ENCODE data around the gene LPP.

Gene LPP

GRCh38 chr3:188853856-188854771, 700.2 kb downstream of the LPP start:
- TF ChIP-seq GATA3 (IDR thresholded peaks at IDR 0.05; ENCODE audit: low read depth, low read length) (no peak), GATA2 (IDR thresholded peaks at IDR 0.05; ENCODE audit: low read depth, low read length) (no peak)

GRCh38 chr3:188854772-188855149, 700.8 kb downstream of the LPP start:
- TF ChIP-seq GATA2 (IDR thresholded peaks at IDR 0.05; ENCODE audit: low read depth, low read length) (no peak), GATA3 (IDR thresholded peaks at IDR 0.05; ENCODE audit: low read depth, low read length) (no peak)

GRCh38 chr3:188855675-188856074, 701.7 kb downstream of the LPP start:
- TF ChIP-seq GATA2 (IDR thresholded peaks at IDR 0.05; ENCODE audit: low read depth, low read length) (no peak), GATA3 (IDR thresholded peaks at IDR 0.05; ENCODE audit: low read depth, low read length) (no peak)

GRCh38 chr3:188860147-188860546, 706.2 kb downstream of the LPP start:
- TF ChIP-seq GATA2 (IDR thresholded peaks at IDR 0.05; ENCODE audit: low read depth, low read length) (no peak), GATA3 (IDR thresholded peaks at IDR 0.05; ENCODE audit: low read depth, low read length) (no peak)

- TF ChIP-seq GATA2 (IDR thresholded peaks at IDR 0.05; ENCODE audit: low read depth, low read length), result no peak
- TF ChIP-seq GATA3 (IDR thresholded peaks at IDR 0.05; ENCODE audit: low read depth, low read length), result no peak
Measured at GRCh38 chr3:188861842-188862744, 708.1 kb downstream of the LPP start.

- no peak for TF ChIP-seq GATA2 (IDR thresholded peaks at IDR 0.05; ENCODE audit: low read depth, low read length)
- no peak for TF ChIP-seq GATA3 (IDR thresholded peaks at IDR 0.05; ENCODE audit: low read depth, low read length)
Measured at GRCh38 chr3:188863999-188864406, 710.0 kb downstream of the LPP start.

GRCh38 chr3:188867691-188868265, 713.8 kb downstream of the LPP start:
- TF ChIP-seq GATA3 (IDR thresholded peaks at IDR 0.05; ENCODE audit: low read depth, low read length), result no peak
- no peak for TF ChIP-seq GATA2 (IDR thresholded peaks at IDR 0.05; ENCODE audit: low read depth, low read length)

GRCh38 chr3:188868803-188869202, 714.8 kb downstream of the LPP start:
- TF ChIP-seq GATA2 (IDR thresholded peaks at IDR 0.05; ENCODE audit: low read depth, low read length) (no peak), GATA3 (IDR thresholded peaks at IDR 0.05; ENCODE audit: low read depth, low read length) (no peak)

GRCh38 chr3:188869628-188870027, 715.7 kb downstream of the LPP start:
- TF ChIP-seq GATA3 (IDR thresholded peaks at IDR 0.05; ENCODE audit: low read depth, low read length) (no peak), GATA2 (IDR thresholded peaks at IDR 0.05; ENCODE audit: low read depth, low read length) (no peak)

GRCh38 chr3:188870431-188870830, 716.5 kb downstream of the LPP start:
- no peak for TF ChIP-seq GATA3 (IDR thresholded peaks at IDR 0.05; ENCODE audit: low read depth, low read length)
- TF ChIP-seq GATA2 (IDR thresholded peaks at IDR 0.05; ENCODE audit: low read depth, low read length), result no peak

GRCh38 chr3:188874576-188874975, 720.6 kb downstream of the LPP start:
- no peak for TF ChIP-seq GATA2 (IDR thresholded peaks at IDR 0.05; ENCODE audit: low read depth, low read length)
- TF ChIP-seq GATA3 (IDR thresholded peaks at IDR 0.05; ENCODE audit: low read depth, low read length), result no peak

GRCh38 chr3:188875413-188875812, 721.5 kb downstream of the LPP start:
- TF ChIP-seq GATA2 (IDR thresholded peaks at IDR 0.05; ENCODE audit: low read depth, low read length) (no peak), GATA3 (IDR thresholded peaks at IDR 0.05; ENCODE audit: low read depth, low read length) (no peak)

- TF ChIP-seq GATA2 (IDR thresholded peaks at IDR 0.05; ENCODE audit: low read depth, low read length) (no peak), GATA3 (IDR thresholded peaks at IDR 0.05; ENCODE audit: low read depth, low read length) (no peak)
Measured at GRCh38 chr3:188876370-188876769, 722.4 kb downstream of the LPP start.

- TF ChIP-seq GATA3 (IDR thresholded peaks at IDR 0.05; ENCODE audit: low read depth, low read length), result no peak
- no peak for TF ChIP-seq GATA2 (IDR thresholded peaks at IDR 0.05; ENCODE audit: low read depth, low read length)
Measured at GRCh38 chr3:188877381-188877780, 723.4 kb downstream of the LPP start.

Measured in SH-SY5Y (cell line).